ENCODE data around the gene PES1. TPM values are rescaled to one million over a fixed set of nuclear protein-coding genes. Genes with fewer than 3 reads are reported as not detected.
"Not testable (repeated sequence)": the region's sequence is repeated elsewhere in the genome, so short reads cannot be mapped to it uniquely, and the experiment has no call there.

The PES1 gene
- total and polyA plus RNA-seq, 2 donors (not counting 1 experiment from before 2014, with no cell fraction given): 51.2 to 61.3 TPM

DNA sequence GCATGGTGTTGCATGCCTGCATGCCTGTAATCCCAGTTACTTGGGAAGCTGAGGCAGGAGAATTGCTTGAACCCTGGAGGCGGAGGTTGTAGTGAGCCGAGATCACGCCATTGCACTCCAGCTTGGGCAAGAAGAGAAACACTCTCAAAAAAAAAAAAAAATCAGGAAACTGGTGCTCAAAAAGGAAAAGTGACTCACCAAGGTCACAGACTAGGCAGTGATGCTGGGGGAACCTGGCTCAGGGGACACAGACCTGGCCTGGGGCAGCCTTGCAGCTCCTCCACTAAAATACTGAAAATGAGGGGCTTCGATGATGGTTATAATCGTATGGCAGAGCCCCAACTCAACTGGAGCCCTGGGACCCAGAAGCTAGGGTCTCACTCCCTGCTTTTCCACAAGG is 35.8 kb upstream of the PES1 start:
- Histone ChIP-seq H3K27ac (ENCODE audit: insufficient read depth, low read length) (no peak overlapping the region), H3K27me3 (ENCODE audit: control insufficient read depth, insufficient read depth, low read length) (no peaks in the 10 kb centered on the region), H3K4me1 (ENCODE audit: control insufficient read depth, extremely low read depth, insufficient read depth, low read length) (no peaks in the 10 kb centered on the region), H3K4me3 (replicated peaks in 1 of 4; ENCODE audit: control extremely low read depth in 1 of 4, insufficient read depth in 1 of 4, low read depth in 3 of 4, low read length in 4 of 4) (no peak overlapping the region), H3K36me3 (ENCODE audit: control insufficient read depth, insufficient read depth, low read length) (no peaks in the 10 kb centered on the region), H4K20me1 (ENCODE audit: control insufficient read depth, extremely low read depth, insufficient read depth, low read length) (no peaks in the 10 kb centered on the region), H3K79me2 (ENCODE audit: control insufficient read depth, insufficient read depth, low read length) (no peaks in the 10 kb centered on the region), H2AFZ (ENCODE audit: low read length) (no peak overlapping the region), H3K9me3 (ENCODE audit: control insufficient read depth, insufficient read depth, low read depth, low read length) (no peaks in the 10 kb centered on the region), H3K4me2 (ENCODE audit: extremely low read depth, insufficient read depth, low read length) (no peak overlapping the region), H3K9ac (ENCODE audit: insufficient read depth, low read length) (no peak overlapping the region)
- no peak for DNase-seq (ENCODE audit: low read depth in 2 of 2)
- TF ChIP-seq EZH2 (IDR thresholded peaks at IDR 0.05; ENCODE audit: low read length, missing control alignments): no peak
- TF ChIP-seq, protein P1, sequence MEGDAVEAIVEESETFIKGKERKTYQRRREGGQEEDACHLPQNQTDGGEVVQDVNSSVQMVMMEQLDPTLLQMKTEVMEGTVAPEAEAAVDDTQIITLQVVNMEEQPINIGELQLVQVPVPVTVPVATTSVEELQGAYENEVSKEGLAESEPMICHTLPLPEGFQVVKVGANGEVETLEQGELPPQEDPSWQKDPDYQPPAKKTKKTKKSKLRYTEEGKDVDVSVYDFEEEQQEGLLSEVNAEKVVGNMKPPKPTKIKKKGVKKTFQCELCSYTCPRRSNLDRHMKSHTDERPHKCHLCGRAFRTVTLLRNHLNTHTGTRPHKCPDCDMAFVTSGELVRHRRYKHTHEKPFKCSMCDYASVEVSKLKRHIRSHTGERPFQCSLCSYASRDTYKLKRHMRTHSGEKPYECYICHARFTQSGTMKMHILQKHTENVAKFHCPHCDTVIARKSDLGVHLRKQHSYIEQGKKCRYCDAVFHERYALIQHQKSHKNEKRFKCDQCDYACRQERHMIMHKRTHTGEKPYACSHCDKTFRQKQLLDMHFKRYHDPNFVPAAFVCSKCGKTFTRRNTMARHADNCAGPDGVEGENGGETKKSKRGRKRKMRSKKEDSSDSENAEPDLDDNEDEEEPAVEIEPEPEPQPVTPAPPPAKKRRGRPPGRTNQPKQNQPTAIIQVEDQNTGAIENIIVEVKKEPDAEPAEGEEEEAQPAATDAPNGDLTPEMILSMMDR (conservative IDR thresholded peaks at IDR 0.05 in 1 of 2, IDR thresholded peaks at IDR 0.05 in 1 of 2; ENCODE audit: low read depth in 1 of 2, low read length in 2 of 2): no peak

DNA sequence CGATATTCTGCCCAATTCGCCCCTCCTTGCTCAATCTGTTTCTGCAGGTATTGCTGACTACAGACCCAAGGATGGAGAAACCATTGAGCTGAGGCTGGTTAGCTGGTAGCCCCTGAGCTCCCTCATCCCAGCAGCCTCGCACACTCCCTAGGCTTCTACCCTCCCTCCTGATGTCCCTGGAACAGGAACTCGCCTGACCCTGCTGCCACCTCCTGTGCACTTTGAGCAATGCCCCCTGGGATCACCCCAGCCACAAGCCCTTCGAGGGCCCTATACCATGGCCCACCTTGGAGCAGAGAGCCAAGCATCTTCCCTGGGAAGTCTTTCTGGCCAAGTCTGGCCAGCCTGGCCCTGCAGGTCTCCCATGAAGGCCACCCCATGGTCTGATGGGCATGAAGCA is 34.7 kb upstream of the PES1 start:
- Histone ChIP-seq H3K9me3 (ENCODE audit: control insufficient read depth, insufficient read depth, low read depth, low read length) (no peaks in the 10 kb centered on the region), H3K4me3 (replicated peaks in 1 of 4; ENCODE audit: control extremely low read depth in 1 of 4, insufficient read depth in 1 of 4, low read depth in 3 of 4, low read length in 4 of 4) (no peak overlapping the region), H4K20me1 (ENCODE audit: control insufficient read depth, extremely low read depth, insufficient read depth, low read length) (no peaks in the 10 kb centered on the region), H3K4me1 (ENCODE audit: control insufficient read depth, extremely low read depth, insufficient read depth, low read length) (no peaks in the 10 kb centered on the region), H3K27ac (ENCODE audit: insufficient read depth, low read length) (no peak overlapping the region), H3K4me2 (ENCODE audit: extremely low read depth, insufficient read depth, low read length) (no peak overlapping the region), H3K36me3 (ENCODE audit: control insufficient read depth, insufficient read depth, low read length) (no peaks in the 10 kb centered on the region), H3K9ac (ENCODE audit: insufficient read depth, low read length) (no peak overlapping the region), H2AFZ (ENCODE audit: low read length) (no peak overlapping the region), H3K79me2 (ENCODE audit: control insufficient read depth, insufficient read depth, low read length) (no peaks in the 10 kb centered on the region), H3K27me3 (ENCODE audit: control insufficient read depth, insufficient read depth, low read length) (no peaks in the 10 kb centered on the region)
- no peak for DNase-seq (ENCODE audit: low read depth in 2 of 2)
- TF ChIP-seq, protein P1 (conservative IDR thresholded peaks at IDR 0.05 in 1 of 2, IDR thresholded peaks at IDR 0.05 in 1 of 2; ENCODE audit: low read depth in 1 of 2, low read length in 2 of 2): no peak
- no peak for TF ChIP-seq EZH2 (IDR thresholded peaks at IDR 0.05; ENCODE audit: low read length, missing control alignments)

DNA sequence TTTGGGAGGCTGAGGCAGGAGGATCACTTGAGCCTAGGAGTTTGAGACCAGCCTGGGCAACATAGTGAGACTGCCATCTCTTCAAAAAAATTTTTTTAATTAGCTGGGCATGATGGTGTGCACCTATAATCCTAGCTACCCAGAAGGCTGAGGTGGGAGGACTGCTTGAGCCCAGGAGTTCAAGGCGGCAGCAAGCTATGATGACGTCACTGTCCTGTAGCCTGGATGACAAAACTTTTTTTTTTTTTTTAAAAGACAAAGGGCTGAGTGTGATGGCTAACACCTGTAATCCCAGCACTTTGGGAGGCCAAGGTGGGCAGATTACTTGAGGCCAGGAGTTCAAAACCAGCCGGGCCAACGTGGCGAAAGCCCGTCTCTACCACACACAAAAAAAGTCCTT is 28.2 kb upstream of the PES1 start:
- not testable (repeated sequence) for H3K4me2 ChIP-seq (ENCODE audit: extremely low read depth, insufficient read depth, low read length); DNase-seq (ENCODE audit: low read depth in 2 of 2); H4K20me1 ChIP-seq (ENCODE audit: control insufficient read depth, extremely low read depth, insufficient read depth, low read length); H3K9me3 ChIP-seq (ENCODE audit: control insufficient read depth, insufficient read depth, low read depth, low read length); H3K27ac ChIP-seq (ENCODE audit: insufficient read depth, low read length); H3K36me3 ChIP-seq (ENCODE audit: control insufficient read depth, insufficient read depth, low read length); H3K27me3 ChIP-seq (ENCODE audit: control insufficient read depth, insufficient read depth, low read length); H3K79me2 ChIP-seq (ENCODE audit: control insufficient read depth, insufficient read depth, low read length); H3K4me1 ChIP-seq (ENCODE audit: control insufficient read depth, extremely low read depth, insufficient read depth, low read length); H3K4me3 ChIP-seq (replicated peaks in 1 of 4; ENCODE audit: control extremely low read depth in 1 of 4, insufficient read depth in 1 of 4, low read depth in 3 of 4, low read length in 4 of 4); H2AFZ ChIP-seq (ENCODE audit: low read length); H3K9ac ChIP-seq (ENCODE audit: insufficient read depth, low read length)

Data from fibroblast of lung (primary cell).